WI38 (cell line): ENCODE results near the gene OLFML2A.

Experiments used
- H3K4me3 ChIP-seq: 2 replicates; pipeline ENCODE4 v1.5.1; 2011; ENCODE audit warnings: low read depth, mild to moderate bottlenecking, control low read depth, low read length
- TF ChIP-seq, protein P1 (sequence below): IDR thresholded peaks from 2 replicates; pipeline ENCODE4 v1.5.1; 2012; ENCODE audit warnings: low read depth, mild to moderate bottlenecking, control low read depth, low read length

Gene OLFML2A

GRCh38 chr9:124741662-124742061 is 35.3 kb upstream of the OLFML2A start:
- TF ChIP-seq, protein P1, sequence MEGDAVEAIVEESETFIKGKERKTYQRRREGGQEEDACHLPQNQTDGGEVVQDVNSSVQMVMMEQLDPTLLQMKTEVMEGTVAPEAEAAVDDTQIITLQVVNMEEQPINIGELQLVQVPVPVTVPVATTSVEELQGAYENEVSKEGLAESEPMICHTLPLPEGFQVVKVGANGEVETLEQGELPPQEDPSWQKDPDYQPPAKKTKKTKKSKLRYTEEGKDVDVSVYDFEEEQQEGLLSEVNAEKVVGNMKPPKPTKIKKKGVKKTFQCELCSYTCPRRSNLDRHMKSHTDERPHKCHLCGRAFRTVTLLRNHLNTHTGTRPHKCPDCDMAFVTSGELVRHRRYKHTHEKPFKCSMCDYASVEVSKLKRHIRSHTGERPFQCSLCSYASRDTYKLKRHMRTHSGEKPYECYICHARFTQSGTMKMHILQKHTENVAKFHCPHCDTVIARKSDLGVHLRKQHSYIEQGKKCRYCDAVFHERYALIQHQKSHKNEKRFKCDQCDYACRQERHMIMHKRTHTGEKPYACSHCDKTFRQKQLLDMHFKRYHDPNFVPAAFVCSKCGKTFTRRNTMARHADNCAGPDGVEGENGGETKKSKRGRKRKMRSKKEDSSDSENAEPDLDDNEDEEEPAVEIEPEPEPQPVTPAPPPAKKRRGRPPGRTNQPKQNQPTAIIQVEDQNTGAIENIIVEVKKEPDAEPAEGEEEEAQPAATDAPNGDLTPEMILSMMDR: no peak
- no peak overlapping the region for H3K4me3 ChIP-seq

DNA sequence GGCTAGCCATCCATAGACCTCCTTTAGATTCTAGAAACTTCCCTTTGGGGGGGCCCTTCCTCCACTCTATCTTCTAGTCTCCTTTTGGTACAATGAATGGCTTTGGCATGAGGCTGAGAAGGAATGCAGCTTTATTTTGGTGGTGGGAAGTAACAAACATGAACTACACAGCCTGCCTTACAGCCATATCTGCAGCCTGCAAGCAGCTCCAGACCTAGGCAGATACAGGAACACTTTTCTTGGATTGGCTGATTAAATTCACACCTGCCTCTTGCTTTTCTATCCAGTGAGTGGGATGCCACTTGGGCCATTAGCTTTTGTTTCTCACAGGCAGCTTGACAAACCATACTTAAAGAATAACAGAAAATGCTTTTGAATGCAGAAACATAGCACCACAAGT is 34.0 kb upstream of the OLFML2A start:
- no peak overlapping the region for H3K4me3 ChIP-seq
- TF ChIP-seq, protein P1: no peak

DNA sequence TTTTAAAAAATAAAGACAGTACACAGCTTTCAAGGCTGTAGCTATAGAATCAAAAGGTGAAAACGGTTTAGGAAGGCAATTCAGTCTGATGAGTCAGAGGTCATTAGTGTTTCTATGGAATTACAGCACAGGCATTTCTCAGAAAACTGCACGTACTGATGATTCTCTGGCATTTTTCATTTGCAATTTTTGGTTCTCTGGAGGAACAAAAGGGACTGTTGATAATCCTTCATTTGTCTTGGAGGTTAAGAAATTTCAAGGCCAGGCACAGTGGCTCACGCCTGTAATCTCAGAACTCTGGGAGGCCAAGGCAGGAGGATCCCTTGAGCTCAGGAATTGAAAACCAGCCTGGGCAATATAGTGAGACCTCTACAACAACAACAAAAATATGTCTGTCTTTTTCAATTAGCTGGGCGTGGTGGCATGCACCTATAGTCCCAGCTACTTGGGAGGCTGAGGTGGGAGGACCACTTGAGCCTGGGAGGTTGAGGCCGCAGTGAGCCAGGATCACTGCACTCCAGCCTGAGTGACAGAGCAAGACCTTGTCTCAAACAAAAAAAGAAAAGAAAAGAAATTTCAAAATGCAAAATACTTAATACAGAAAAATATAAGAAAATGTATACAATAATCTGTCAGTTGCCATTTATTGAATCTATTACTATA is 33.1 kb upstream of the OLFML2A start:
- TF ChIP-seq, protein P1: no peak
- H3K4me3 ChIP-seq: no peak overlapping the region

- TF ChIP-seq, protein P1: no peak
- no peak overlapping the region for H3K4me3 ChIP-seq
Measured at GRCh38 chr9:124747065-124747464, 29.9 kb upstream of the OLFML2A start.

DNA sequence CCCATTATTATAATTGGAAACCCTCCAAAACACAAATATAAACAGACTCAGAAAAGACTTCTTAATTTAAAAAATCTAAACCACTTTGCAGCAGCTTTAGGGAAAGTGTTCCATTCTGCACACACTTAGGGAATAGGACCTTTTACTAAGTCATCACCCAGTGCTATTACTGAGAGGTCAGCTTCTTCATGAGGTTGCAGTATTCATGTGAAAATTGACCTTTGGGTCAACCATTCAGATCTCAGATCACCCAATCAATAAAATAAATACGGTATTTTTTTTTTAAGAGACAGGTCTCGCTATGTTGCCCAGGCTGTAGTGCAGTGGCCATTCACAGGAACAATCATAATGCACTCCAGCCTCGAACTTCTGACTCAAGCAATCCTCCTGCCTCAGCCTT is 27.6 kb upstream of the OLFML2A start:
- TF ChIP-seq, protein P1: no peak
- no peak overlapping the region for H3K4me3 ChIP-seq

- TF ChIP-seq, protein P1: no peak
- H3K4me3 ChIP-seq: no peak overlapping the region
Measured at GRCh38 chr9:124749781-124750180, 27.2 kb upstream of the OLFML2A start.

GRCh38 chr9:124752967-124753366 is 24.0 kb upstream of the OLFML2A start:
- TF ChIP-seq, protein P1: no peak
- H3K4me3 ChIP-seq: no peak overlapping the region
